Sigmoid colon (tissue), 4 donors: ENCODE measurements around the gene BCAR3.

Experiments
- CTCF ChIP-seq, 4 experiments: fragments of 450-650 bp in 3 of 4; fragments of 200-600 bp in 1 of 4; IDR thresholded peaks; one replicate each; pipeline ENCODE4 v1.5.1; 2016 to 2019; ENCODE audit warnings: antibody characterized with exemption in 4 of 4, mild to moderate bottlenecking in 3 of 4, moderate library complexity in 2 of 4
- POLR2A ChIP-seq, 2 donors: fragments of 450-650 bp; IDR thresholded peaks; one replicate each; pipeline ENCODE4 v1.6.1; 2016; ENCODE audit warnings: antibody characterized with exemption in 2 of 2, mild to moderate bottlenecking in 2 of 2, moderate library complexity in 2 of 2
- POLR2AphosphoS5 ChIP-seq, 4 donors: sonication (generic); formaldehyde crosslinking; IDR thresholded peaks; one replicate each; pipeline ENCODE4 v1.6.1; 2017; ENCODE audit warnings: antibody characterized with exemption in 4 of 4

GRCh38 chr1:93584261-93585003 is 97.2 kb downstream of the BCAR3 start:
- peak in 3 of 4 experiments; percentile 9 to 15 (median 13) for TF ChIP-seq CTCF (IDR thresholded peaks at IDR 0.05)
- TF ChIP-seq POLR2AphosphoS5 (IDR thresholded peaks at IDR 0.05) = no peak
- TF ChIP-seq POLR2A (IDR thresholded peaks at IDR 0.05) = no peak
